ENCODE data around the gene DUS1L.

The DUS1L gene

GRCh38 chr17:82052638-82053059, 13.0 kb downstream of the DUS1L start:
- Histone ChIP-seq H3K27me3 (ENCODE audit: insufficient read depth, low read length) (no peaks in the 10 kb centered on the region), H3K9me3 (ENCODE audit: low read length) (no peaks in the 10 kb centered on the region), H2AFZ (ENCODE audit: low read length) (no peak overlapping the region), H4K20me1 (ENCODE audit: insufficient read depth, low read length) (no peaks in the 10 kb centered on the region), H3K36me3 (ENCODE audit: insufficient read depth, low read length) (peaks cover 43% of the 10 kb centered on the region), H3K79me2 (ENCODE audit: insufficient read depth, low read length) (0 out of 2 replicates have a peak, but pooled peaks cover 4% of the 10 kb centered on the region), H3K27ac (ENCODE audit: low read depth, low read length, poor library complexity, severe bottlenecking) (no peak overlapping the region), H3K4me2 (ENCODE audit: low read length) (peak overlapping the region; percentile 88), H3F3A (ENCODE audit: insufficient read depth, low read length) (no peaks in the 10 kb centered on the region), H3K4me3 (ENCODE audit: low read depth, low read length, poor library complexity, severe bottlenecking) (peak overlapping the region; percentile 100), H3K9me2 (ENCODE audit: low read depth, low read length) (no peaks in the 10 kb centered on the region), H3K4me1 (ENCODE audit: insufficient read depth, low read length, severe bottlenecking) (peaks cover 27% of the 10 kb centered on the region), H3K9ac (ENCODE audit: low read length) (peak overlapping the region; percentile 81)
- TF ChIP-seq EZH2 (IDR thresholded peaks at IDR 0.05; ENCODE audit: borderline replicate concordance, low read length) (no peak), CTCF (IDR thresholded peaks at IDR 0.05; ENCODE audit: low read length) (no peak)

GRCh38 chr17:82051776-82052637, 13.6 kb downstream of the DUS1L start, which contains the start of the genes GPS1 and RFNG:
Gene GPS1 (plus strand): TSS chr17:82051898. CDS start chr17:82051932, 34 bp downstream.
Gene RFNG (minus strand): TSS chr17:82051811. CDS start chr17:82051766, 45 bp downstream.
- no peak for TF ChIP-seq CTCF (IDR thresholded peaks at IDR 0.05; ENCODE audit: low read length)
- no peak for TF ChIP-seq EZH2 (IDR thresholded peaks at IDR 0.05; ENCODE audit: borderline replicate concordance, low read length)
- H3K9me3 ChIP-seq (ENCODE audit: low read length) = no peaks in the 10 kb centered on the region
- peaks cover 27% of the 10 kb centered on the region for H3K4me1 ChIP-seq (ENCODE audit: insufficient read depth, low read length, severe bottlenecking)
- H3F3A ChIP-seq (ENCODE audit: insufficient read depth, low read length) = no peaks in the 10 kb centered on the region
- peaks cover 37% of the 10 kb centered on the region for H3K36me3 ChIP-seq (ENCODE audit: insufficient read depth, low read length)
- peak within 1 kb of the TSS; percentile 81 for H3K9ac ChIP-seq (ENCODE audit: low read length)
- no peaks in the 10 kb centered on the region for H3K9me2 ChIP-seq (ENCODE audit: low read depth, low read length)
- H3K79me2 ChIP-seq (ENCODE audit: insufficient read depth, low read length) = 0 out of 2 replicates have a peak, but pooled peaks cover 4% of the 10 kb centered on the region
- no peak within 1 kb of the TSS for H3K27ac ChIP-seq (ENCODE audit: low read depth, low read length, poor library complexity, severe bottlenecking)
- no peaks in the 10 kb centered on the region for H3K27me3 ChIP-seq (ENCODE audit: insufficient read depth, low read length)
- H2AFZ ChIP-seq (ENCODE audit: low read length) = no peak within 1 kb of the TSS
- peak within 1 kb of the TSS; percentile 88 for H3K4me2 ChIP-seq (ENCODE audit: low read length)
- no peaks in the 10 kb centered on the region for H4K20me1 ChIP-seq (ENCODE audit: insufficient read depth, low read length)
- H3K4me3 ChIP-seq (ENCODE audit: low read depth, low read length, poor library complexity, severe bottlenecking) = peak within 1 kb of the TSS; percentile 100

- Histone ChIP-seq H4K20me1 (ENCODE audit: insufficient read depth, low read length) (no peaks in the 10 kb centered on the region), H3K4me3 (ENCODE audit: low read depth, low read length, poor library complexity, severe bottlenecking) (peak overlapping the region; percentile 100), H2AFZ (ENCODE audit: low read length) (no peak overlapping the region), H3K9me2 (ENCODE audit: low read depth, low read length) (no peaks in the 10 kb centered on the region), H3K27ac (ENCODE audit: low read depth, low read length, poor library complexity, severe bottlenecking) (no peak overlapping the region), H3K36me3 (ENCODE audit: insufficient read depth, low read length) (peaks cover 27% of the 10 kb centered on the region), H3K79me2 (ENCODE audit: insufficient read depth, low read length) (0 out of 2 replicates have a peak, but pooled peaks cover 4% of the 10 kb centered on the region), H3K4me2 (ENCODE audit: low read length) (peak overlapping the region; percentile 79), H3K9me3 (ENCODE audit: low read length) (no peaks in the 10 kb centered on the region), H3K4me1 (ENCODE audit: insufficient read depth, low read length, severe bottlenecking) (peaks cover 27% of the 10 kb centered on the region), H3K9ac (ENCODE audit: low read length) (peak overlapping the region; percentile 80), H3K27me3 (ENCODE audit: insufficient read depth, low read length) (no peaks in the 10 kb centered on the region), H3F3A (ENCODE audit: insufficient read depth, low read length) (no peaks in the 10 kb centered on the region)
- TF ChIP-seq CTCF (IDR thresholded peaks at IDR 0.05; ENCODE audit: low read length) (no peak), EZH2 (IDR thresholded peaks at IDR 0.05; ENCODE audit: borderline replicate concordance, low read length) (no peak)
Observed at GRCh38 chr17:82050761-82051641, 14.6 kb downstream of the DUS1L start.
